ENCODE results near the gene EFCAB13. TPM values are rescaled to one million over a fixed set of nuclear protein-coding genes. Genes with fewer than 3 reads are reported as not detected.

The EFCAB13 gene
- total RNA-seq, 1 donor from 2014 or later: 3.3 TPM

DNA sequence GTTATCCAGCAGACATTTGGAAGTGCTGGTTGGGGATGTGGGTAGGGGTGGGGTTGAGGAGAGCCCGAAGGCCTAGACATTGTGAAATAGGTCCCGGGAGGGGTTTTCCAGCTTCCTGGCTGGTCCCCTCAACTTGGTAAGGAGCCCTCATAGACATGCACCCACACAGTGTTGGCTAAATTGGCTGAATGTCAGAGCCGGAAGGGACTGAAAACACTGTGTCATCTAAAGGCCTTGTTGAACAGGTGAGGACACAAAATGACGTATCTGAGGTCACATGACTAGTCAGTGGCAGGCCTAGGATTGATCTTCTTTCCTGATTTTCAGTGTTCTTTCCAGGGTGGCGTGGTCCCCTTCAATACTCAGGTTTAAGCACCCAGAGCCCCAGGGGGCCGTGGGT lies 42.5 kb upstream of the EFCAB13 start:
- H3K36me3 Mint-ChIP-seq (ENCODE audit: unreplicated experiment): no peaks in the 10 kb centered on the region
- DNase-seq: no peak
- H3K27me3 Mint-ChIP-seq (ENCODE audit: unreplicated experiment): peaks cover 2% of the 10 kb centered on the region
- no peak overlapping the region for H3K4me3 Mint-ChIP-seq (ENCODE audit: unreplicated experiment)
- TF ChIP-seq, protein P1, sequence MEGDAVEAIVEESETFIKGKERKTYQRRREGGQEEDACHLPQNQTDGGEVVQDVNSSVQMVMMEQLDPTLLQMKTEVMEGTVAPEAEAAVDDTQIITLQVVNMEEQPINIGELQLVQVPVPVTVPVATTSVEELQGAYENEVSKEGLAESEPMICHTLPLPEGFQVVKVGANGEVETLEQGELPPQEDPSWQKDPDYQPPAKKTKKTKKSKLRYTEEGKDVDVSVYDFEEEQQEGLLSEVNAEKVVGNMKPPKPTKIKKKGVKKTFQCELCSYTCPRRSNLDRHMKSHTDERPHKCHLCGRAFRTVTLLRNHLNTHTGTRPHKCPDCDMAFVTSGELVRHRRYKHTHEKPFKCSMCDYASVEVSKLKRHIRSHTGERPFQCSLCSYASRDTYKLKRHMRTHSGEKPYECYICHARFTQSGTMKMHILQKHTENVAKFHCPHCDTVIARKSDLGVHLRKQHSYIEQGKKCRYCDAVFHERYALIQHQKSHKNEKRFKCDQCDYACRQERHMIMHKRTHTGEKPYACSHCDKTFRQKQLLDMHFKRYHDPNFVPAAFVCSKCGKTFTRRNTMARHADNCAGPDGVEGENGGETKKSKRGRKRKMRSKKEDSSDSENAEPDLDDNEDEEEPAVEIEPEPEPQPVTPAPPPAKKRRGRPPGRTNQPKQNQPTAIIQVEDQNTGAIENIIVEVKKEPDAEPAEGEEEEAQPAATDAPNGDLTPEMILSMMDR (IDR thresholded peaks at IDR 0.05; ENCODE audit: partially characterized antibody, unreplicated experiment): no peak
- no peaks in the 10 kb centered on the region for H3K9me3 Mint-ChIP-seq (ENCODE audit: unreplicated experiment)
- H3K4me1 Mint-ChIP-seq (ENCODE audit: low read depth, unreplicated experiment): peaks cover 10% of the 10 kb centered on the region
- H3K27ac Mint-ChIP-seq (ENCODE audit: unreplicated experiment): no peak overlapping the region

DNA sequence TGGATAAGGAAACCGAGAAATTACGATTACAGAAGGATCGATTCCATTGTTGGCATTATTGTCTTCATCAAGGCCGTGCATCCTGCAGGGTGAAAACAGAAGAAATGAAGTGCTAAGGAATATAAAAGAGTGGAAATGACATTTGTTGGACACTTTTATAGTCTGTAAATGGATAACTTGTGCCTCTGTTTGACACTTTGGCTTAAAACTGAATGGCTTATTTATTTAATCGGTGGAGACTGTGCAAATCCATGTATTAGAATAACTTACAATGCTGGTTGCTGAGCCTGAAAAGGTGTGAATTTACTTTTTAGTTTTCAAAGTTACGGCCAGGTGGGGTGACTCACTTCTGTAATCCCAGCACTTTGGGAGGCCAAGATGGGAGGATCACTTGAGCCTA lies 38.8 kb upstream of the EFCAB13 start:
- peaks cover 3% of the 10 kb centered on the region for H3K36me3 Mint-ChIP-seq (ENCODE audit: unreplicated experiment)

DNA sequence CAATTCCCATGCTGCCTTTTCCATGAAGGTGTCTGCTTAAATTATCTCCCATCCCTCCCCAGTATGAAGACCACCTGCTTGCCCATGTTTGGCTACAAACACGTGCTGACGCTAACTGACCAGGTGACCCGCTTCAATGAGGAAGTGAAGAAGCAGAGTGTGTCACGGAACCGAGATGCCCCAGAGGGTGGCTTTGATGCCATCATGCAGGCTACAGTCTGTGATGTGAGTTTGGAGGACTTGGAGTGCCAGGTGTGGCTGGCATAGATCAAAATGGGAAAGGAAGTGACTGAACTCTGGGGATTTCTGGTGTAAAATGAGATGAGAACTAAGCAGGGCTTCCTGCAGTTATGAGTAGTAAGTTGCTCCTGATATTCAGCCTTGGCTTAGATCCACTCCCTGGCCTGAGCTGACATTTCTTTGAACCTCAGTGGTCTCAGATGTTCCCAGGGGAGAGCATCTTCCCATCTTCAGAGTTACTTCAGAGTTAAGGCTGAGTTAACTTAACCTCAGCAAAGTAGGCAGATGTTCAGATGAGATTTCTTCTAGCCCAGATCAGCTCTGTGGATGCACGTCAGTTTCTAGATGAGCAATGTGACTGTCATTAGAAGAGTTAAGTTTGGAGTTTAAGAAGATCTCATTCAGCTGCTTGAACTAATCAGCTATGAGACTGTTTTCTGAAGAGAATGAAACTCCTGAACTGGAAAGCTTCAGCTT lies 37.4 kb upstream of the EFCAB13 start:
- DNase-seq: no peak
- Mint-ChIP-seq H3K4me3 (ENCODE audit: unreplicated experiment) (no peak overlapping the region), H3K27ac (ENCODE audit: unreplicated experiment) (no peak overlapping the region), H3K27me3 (ENCODE audit: unreplicated experiment) (peaks cover 6% of the 10 kb centered on the region), H3K4me1 (ENCODE audit: low read depth, unreplicated experiment) (no peaks in the 10 kb centered on the region), H3K36me3 (ENCODE audit: unreplicated experiment) (peaks cover 7% of the 10 kb centered on the region), H3K9me3 (ENCODE audit: unreplicated experiment) (peaks cover 2% of the 10 kb centered on the region)
- TF ChIP-seq, protein P1 (IDR thresholded peaks at IDR 0.05; ENCODE audit: partially characterized antibody, unreplicated experiment): no peak

More for the DNA sequence above, 38.8 kb upstream of the EFCAB13 start:
- H3K4me1 Mint-ChIP-seq (ENCODE audit: low read depth, unreplicated experiment): no peaks in the 10 kb centered on the region
- TF ChIP-seq, protein P1 (IDR thresholded peaks at IDR 0.05; ENCODE audit: partially characterized antibody, unreplicated experiment): no peak
- peaks cover 2% of the 10 kb centered on the region for H3K9me3 Mint-ChIP-seq (ENCODE audit: unreplicated experiment)
- DNase-seq: no peak
- peaks cover 2% of the 10 kb centered on the region for H3K27me3 Mint-ChIP-seq (ENCODE audit: unreplicated experiment)
- no peak overlapping the region for H3K27ac Mint-ChIP-seq (ENCODE audit: unreplicated experiment)
- no peak overlapping the region for H3K4me3 Mint-ChIP-seq (ENCODE audit: unreplicated experiment)

DNA sequence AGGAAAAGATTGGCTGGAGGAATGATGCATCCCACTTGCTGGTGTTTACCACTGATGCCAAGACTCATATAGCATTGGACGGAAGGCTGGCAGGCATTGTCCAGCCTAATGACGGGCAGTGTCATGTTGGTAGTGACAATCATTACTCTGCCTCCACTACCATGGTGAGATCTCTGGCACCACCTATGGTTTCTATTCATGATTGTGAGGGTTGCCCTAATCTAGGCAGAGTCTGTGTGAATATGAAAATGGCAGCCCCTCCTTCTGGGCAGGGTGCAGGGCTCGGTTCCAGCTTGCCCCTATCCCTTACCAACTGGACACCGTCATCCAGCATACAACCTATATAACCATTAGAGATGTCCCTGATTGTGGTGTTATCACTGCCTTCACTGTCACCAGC lies 36.7 kb upstream of the EFCAB13 start:
- no peaks in the 10 kb centered on the region for H3K4me1 Mint-ChIP-seq (ENCODE audit: low read depth, unreplicated experiment)
- peaks cover 6% of the 10 kb centered on the region for H3K27me3 Mint-ChIP-seq (ENCODE audit: unreplicated experiment)
- H3K9me3 Mint-ChIP-seq (ENCODE audit: unreplicated experiment): peaks cover 2% of the 10 kb centered on the region
- no peak overlapping the region for H3K4me3 Mint-ChIP-seq (ENCODE audit: unreplicated experiment)
- TF ChIP-seq, protein P1 (IDR thresholded peaks at IDR 0.05; ENCODE audit: partially characterized antibody, unreplicated experiment): no peak
- peaks cover 7% of the 10 kb centered on the region for H3K36me3 Mint-ChIP-seq (ENCODE audit: unreplicated experiment)
- H3K27ac Mint-ChIP-seq (ENCODE audit: unreplicated experiment): no peak overlapping the region
- DNase-seq: no peak

DNA sequence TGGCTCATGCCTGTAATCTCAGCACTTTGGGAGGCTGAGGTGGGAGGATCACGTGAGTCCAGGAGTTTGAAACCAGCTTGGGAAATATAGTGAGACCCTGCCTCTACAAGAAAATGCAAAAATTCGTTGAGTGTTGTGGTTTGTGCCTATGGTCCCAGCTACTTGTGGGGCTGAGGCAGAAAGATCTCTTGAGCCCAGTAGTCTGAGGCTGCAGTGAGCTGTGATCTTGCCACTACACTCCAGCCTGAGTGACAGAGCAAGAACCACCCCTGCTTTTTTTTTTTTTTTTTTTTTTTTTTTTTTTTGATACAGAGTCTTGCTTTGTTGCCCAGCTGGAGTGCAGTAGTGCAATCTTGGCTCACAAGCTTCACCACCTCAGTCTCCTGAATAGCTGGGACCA lies 36.1 kb upstream of the EFCAB13 start:
- DNase-seq: no peak
- H3K9me3 Mint-ChIP-seq (ENCODE audit: unreplicated experiment): peaks cover 2% of the 10 kb centered on the region
- H3K27ac Mint-ChIP-seq (ENCODE audit: unreplicated experiment): no peak overlapping the region
- peaks cover 4% of the 10 kb centered on the region for H3K27me3 Mint-ChIP-seq (ENCODE audit: unreplicated experiment)
- peaks cover 7% of the 10 kb centered on the region for H3K36me3 Mint-ChIP-seq (ENCODE audit: unreplicated experiment)
- TF ChIP-seq, protein P1 (IDR thresholded peaks at IDR 0.05; ENCODE audit: partially characterized antibody, unreplicated experiment): no peak
- H3K4me1 Mint-ChIP-seq (ENCODE audit: low read depth, unreplicated experiment): no peaks in the 10 kb centered on the region
- no peak overlapping the region for H3K4me3 Mint-ChIP-seq (ENCODE audit: unreplicated experiment)
